ENCODE results near the gene PDIA3. TPM values are rescaled to one million over a fixed set of nuclear protein-coding genes. Genes with fewer than 3 reads are reported as not detected.

The PDIA3 gene
- total and polyA plus RNA-seq, 2 of the 13 experiments (the other 11 are each of a cell fraction or from before 2014, with no cell fraction given), result 238 to 433 TPM

DNA sequence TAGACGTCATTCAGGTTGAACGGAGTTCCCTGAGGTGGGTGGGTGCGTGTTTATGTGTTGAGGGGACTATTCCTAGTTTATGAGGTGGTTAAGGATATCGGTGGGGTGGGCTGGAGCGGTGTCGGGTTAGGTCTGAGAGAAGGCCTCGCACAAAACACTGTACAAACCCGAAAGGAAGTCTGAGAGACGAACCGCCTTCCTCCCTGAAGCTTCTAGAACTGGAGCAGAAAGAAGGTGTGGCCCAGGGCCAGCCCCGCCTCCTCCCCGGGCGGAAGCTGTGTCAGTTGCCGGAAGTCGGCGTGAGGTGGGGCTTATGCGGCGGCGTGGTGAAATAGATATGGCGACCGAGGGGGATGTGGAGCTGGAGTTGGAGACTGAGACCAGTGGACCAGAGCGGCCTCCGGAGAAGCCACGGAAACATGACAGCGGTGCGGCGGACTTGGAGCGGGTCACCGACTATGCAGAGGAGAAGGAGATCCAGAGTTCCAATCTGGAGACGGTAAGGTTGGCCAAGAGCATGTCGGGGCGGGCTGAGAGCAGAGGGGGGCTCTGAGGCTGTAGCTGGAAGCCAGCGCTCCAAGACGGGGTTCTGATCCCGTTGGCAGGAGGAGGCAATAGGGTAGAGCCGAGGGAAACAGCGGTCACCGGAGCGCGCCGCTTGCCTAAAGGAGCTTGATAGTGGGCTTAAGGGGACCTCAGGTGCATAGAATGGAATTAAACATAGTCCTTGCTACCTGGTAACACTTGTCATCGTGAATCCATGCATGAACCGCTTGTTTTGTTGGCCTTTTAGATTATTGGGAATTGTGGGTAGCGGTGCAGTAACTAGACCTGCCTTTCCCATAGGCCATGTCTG lies 54.3 kb downstream of the PDIA3 start, which contains the start of gene HYPK (continued):
- TF ChIP-seq MNT (IDR thresholded peaks at IDR 0.05) (peak; percentile 37; the same call in 1 of the 2 replicates), AKNA (CRISPR knock-in tag; IDR thresholded peaks at IDR 0.05; ENCODE audit: borderline replicate concordance) (no peak), ZNF816 (CRISPR knock-in tag; IDR thresholded peaks at IDR 0.05; ENCODE audit: borderline replicate concordance) (no peak), ZNF615 (CRISPR knock-in tag; IDR thresholded peaks at IDR 0.05; ENCODE audit: borderline replicate concordance) (no peak), KAT8 (CRISPR knock-in tag; IDR thresholded peaks at IDR 0.05) (peak; percentile 87), ZMAT3 (CRISPR knock-in tag; conservative IDR thresholded peaks at IDR 0.05) (0 out of 2 replicates have a peak, but pooled peaks have one; percentile 57), ZNF574 (CRISPR knock-in tag; IDR thresholded peaks at IDR 0.05) (peak; percentile 86), ZBTB44 (CRISPR knock-in tag; IDR thresholded peaks at IDR 0.05) (0 out of 2 replicates have a peak, but pooled peaks have one; percentile 20), SIX4 (CRISPR knock-in tag; IDR thresholded peaks at IDR 0.05) (0 out of 2 replicates have a peak, but pooled peaks have one; percentile 13), ARNTL (CRISPR knock-in tag; IDR thresholded peaks at IDR 0.05) (no peak), KDM5B (CRISPR knock-in tag; IDR thresholded peaks at IDR 0.05; ENCODE audit: borderline replicate concordance) (peak; percentile 66; the same call in 1 of the 2 replicates), KDM2A (CRISPR knock-in tag; IDR thresholded peaks at IDR 0.05; ENCODE audit: borderline replicate concordance, low read depth) (peak; percentile 99), MED1 (CRISPR knock-in tag; IDR thresholded peaks at IDR 0.05) (peak; percentile 61), ZFP36L2 (CRISPR knock-in tag; IDR thresholded peaks at IDR 0.05) (no peak; the same call in 1 of the 2 replicates), NCOA2 (CRISPR knock-in tag; IDR thresholded peaks at IDR 0.05) (peak; percentile 48)
- TF ChIP-seq, protein P1, sequence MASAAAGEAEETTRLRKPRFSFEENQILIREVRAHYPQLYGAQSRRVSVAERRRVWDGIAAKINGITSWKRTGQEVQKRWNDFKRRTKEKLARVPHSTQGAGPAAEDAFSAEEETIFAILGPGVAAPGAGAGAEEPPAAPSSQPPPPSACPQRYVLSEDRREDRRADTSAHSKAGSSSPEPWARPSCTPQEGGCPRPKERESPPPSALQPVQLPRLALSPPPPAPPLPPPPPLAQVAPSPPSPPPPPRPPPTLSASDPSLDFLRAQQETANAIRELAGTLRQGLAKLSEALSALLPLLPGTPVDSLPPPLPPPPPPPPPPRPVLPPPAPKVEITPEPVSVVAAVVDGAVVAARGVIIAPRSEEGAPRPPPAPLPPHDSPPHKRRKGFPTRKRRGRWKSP (CRISPR knock-in tag; IDR thresholded peaks at IDR 0.05), result peak; percentile 47; the same call in 1 of the 2 replicates

Measured in HepG2 (cell line).